ENCODE data around the gene RPS21. TPM values are rescaled to one million over a fixed set of nuclear protein-coding genes. Genes with fewer than 3 reads are reported as not detected.

The RPS21 gene
- total RNA-seq, 2 experiments from 2014 or later, result 1,751 to 1,764 TPM

DNA sequence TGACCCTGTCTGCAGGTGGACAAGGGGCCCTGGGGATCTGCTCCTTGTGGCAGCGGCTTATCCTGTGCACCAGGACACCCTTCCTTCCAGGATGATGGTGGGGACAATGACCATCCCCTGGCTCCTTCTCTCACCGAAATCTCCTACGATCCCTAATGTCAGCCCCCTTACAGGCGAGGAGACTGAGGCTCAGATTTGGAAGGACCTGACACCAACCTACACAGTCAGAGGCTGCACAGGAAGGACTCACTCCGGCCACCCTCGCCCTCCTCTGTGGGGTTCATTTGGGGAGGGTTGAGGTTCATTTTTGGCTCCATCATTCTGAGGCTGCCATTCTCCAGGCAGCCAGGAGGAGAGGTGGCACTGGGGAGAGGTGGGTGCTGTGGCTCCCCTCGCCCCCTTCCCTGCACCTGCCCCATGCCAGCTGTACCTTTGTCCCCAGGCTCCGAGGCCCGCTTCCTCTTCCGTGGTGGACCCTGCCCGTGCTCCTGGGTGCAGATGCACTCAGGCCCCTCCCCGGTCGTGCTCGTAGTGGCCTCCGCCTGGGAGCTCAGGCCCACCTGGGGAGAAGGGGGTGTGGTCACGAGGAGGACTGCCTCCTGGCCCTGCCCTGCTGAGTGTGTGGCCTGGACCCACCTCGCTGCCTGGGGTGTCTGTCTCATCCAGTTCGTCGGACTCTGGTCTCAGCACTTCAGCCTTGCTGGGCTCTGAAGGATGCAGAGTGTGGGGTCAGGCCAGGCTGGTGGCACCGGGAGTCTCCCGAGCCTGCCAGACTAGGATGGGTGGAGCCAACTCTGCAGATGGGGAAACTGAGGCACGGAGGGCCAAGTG lies 25.5 kb downstream of the RPS21 start:
- no peak for DNase-seq
- Mint-ChIP-seq H3K4me1 (peaks cover 15% of the 10 kb centered on the region), H3K27ac (no peak overlapping the region), H3K9me3 (no peaks in the 10 kb centered on the region), H3K36me3 (ENCODE audit: low read depth) (no peaks in the 10 kb centered on the region), H3K27me3 (no peaks in the 10 kb centered on the region), H3K4me3 (no peak overlapping the region)
- POLR2A ChIA-PET, result no interaction called here
- CTCF ChIA-PET, result no interaction called here

DNA sequence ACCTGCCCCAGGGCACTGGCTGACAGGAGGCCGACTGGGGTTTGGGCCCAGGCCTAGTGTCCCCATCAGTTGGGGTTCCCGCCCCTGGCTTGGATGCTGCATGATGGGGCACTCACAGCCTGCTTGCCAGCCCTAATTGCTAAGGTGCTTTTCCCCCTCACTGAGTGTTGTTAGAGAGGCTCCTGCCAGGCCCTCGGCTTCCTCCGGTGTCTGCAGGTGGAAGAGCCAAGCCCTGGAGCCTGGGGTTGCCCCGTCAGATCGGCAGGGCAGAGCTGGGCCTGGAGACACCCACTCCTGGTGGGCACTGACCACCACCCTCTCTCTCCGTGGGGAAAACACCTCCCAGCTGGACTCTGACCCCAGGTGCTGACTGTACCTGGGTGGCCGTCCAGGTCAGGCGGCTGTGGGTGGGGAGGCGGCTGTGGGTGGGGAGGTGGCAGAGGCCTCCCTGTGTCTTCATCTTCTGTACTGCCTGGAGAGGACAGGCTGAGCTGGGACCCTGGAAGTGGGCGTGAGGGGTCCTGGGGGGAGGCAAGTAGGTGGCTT lies 26.2 kb downstream of the RPS21 start:
- H3K4me1 Mint-ChIP-seq, result peaks cover 10% of the 10 kb centered on the region
- CTCF ChIA-PET, result no interaction called here
- H3K9me3 Mint-ChIP-seq, result no peaks in the 10 kb centered on the region
- no peak overlapping the region for H3K4me3 Mint-ChIP-seq
- H3K27me3 Mint-ChIP-seq, result no peaks in the 10 kb centered on the region
- H3K36me3 Mint-ChIP-seq (ENCODE audit: low read depth), result no peaks in the 10 kb centered on the region
- POLR2A ChIA-PET, result no interaction called here
- H3K27ac Mint-ChIP-seq, result no peak overlapping the region
- DNase-seq, result no peak

DNA sequence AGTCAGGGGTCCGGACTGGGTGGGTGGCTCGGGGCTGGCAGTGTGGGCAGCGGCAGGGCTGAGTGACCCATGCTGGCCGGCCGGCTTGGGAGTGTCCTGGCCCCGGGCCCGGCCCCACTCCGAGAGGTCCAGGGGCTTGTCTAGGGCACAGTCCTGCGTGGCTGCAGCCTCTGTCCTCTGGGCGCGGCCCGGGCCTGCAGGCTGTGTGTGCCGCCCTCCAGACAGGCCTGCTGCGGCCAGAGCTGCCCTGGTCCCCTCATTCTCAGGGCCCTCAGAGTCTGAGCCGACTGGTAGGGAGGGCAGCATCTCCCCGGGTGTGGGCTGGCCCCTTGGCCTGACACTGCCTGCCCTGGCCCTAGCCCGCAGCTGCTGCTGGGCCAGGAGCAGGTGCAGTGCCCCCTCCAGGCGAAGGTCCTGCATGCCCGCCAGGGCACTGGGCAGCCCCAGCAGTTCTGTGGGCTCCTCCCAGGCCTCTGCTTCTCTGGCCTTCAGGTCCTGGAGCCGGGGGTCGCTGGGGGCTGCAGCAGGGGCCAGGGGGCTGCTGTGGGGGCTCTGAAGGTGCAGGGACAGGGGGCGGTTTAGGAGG lies 27.1 kb downstream of the RPS21 start:
- ChIA-PET CTCF (no interaction called here), POLR2A (no interaction called here)
- no peaks in the 10 kb centered on the region for H3K36me3 Mint-ChIP-seq (ENCODE audit: low read depth)
- H3K9me3 Mint-ChIP-seq, result no peaks in the 10 kb centered on the region
- H3K4me1 Mint-ChIP-seq, result peaks cover 10% of the 10 kb centered on the region
- H3K27ac Mint-ChIP-seq, result no peak overlapping the region
- DNase-seq, result no peak
- H3K4me3 Mint-ChIP-seq, result no peak overlapping the region
- no peaks in the 10 kb centered on the region for H3K27me3 Mint-ChIP-seq

- DNase-seq, result no peak
- Mint-ChIP-seq H3K27me3 (no peaks in the 10 kb centered on the region), H3K4me1 (no peaks in the 10 kb centered on the region), H3K27ac (no peak overlapping the region), H3K9me3 (no peaks in the 10 kb centered on the region), H3K36me3 (ENCODE audit: low read depth) (no peaks in the 10 kb centered on the region), H3K4me3 (no peak overlapping the region)
- ChIA-PET CTCF (no interaction called here), POLR2A (no interaction called here)
Observed at GRCh38 chr20:62415354-62416111, 28.6 kb downstream of the RPS21 start.

GRCh38 chr20:62416651-62417637 lies 30.0 kb downstream of the RPS21 start:
- DNase-seq, result no peak
- no peaks in the 10 kb centered on the region for H3K4me1 Mint-ChIP-seq
- H3K4me3 Mint-ChIP-seq, result no peak overlapping the region
- ChIA-PET POLR2A (no interaction called here), CTCF (no interaction called here)
- no peak overlapping the region for H3K27ac Mint-ChIP-seq
- no peaks in the 10 kb centered on the region for H3K9me3 Mint-ChIP-seq
- H3K27me3 Mint-ChIP-seq, result no peaks in the 10 kb centered on the region
- H3K36me3 Mint-ChIP-seq (ENCODE audit: low read depth), result no peaks in the 10 kb centered on the region

- ChIA-PET CTCF (no interaction called here), POLR2A (no interaction called here)
- Mint-ChIP-seq H3K27ac (no peak overlapping the region), H3K9me3 (no peaks in the 10 kb centered on the region), H3K4me1 (no peaks in the 10 kb centered on the region), H3K4me3 (no peak overlapping the region), H3K27me3 (no peaks in the 10 kb centered on the region), H3K36me3 (ENCODE audit: low read depth) (no peaks in the 10 kb centered on the region)
- no peak for DNase-seq
Observed at GRCh38 chr20:62417981-62418708, 31.2 kb downstream of the RPS21 start.

GRCh38 chr20:62418709-62419487 lies 32.0 kb downstream of the RPS21 start:
- H3K27ac Mint-ChIP-seq, result no peak overlapping the region
- ChIA-PET CTCF (no interaction called here), POLR2A (no interaction called here)
- no peak overlapping the region for H3K4me3 Mint-ChIP-seq
- H3K4me1 Mint-ChIP-seq, result no peaks in the 10 kb centered on the region
- no peaks in the 10 kb centered on the region for H3K36me3 Mint-ChIP-seq (ENCODE audit: low read depth)
- H3K27me3 Mint-ChIP-seq, result no peaks in the 10 kb centered on the region
- H3K9me3 Mint-ChIP-seq, result no peaks in the 10 kb centered on the region
- no peak for DNase-seq

DNA sequence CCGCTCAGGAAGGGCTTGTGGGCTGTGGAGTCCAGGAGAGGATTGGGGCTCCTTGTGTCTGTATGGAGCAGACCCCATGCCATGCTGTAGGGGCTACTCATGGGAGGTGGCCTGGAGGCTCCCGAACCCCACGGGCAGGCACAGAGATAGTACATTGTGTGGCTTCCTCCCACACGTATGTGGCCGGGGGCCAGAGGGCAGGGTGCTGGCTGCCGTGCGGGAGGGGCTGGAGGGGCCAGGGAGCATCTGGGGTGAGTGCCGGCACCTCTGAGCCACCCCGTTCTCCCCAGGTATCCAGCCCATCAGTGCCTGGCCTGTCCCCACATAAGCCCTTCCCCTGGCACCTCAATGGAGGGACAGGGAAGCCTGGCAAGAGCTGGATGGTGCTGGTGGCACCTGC lies 32.9 kb downstream of the RPS21 start:
- no peaks in the 10 kb centered on the region for H3K36me3 Mint-ChIP-seq (ENCODE audit: low read depth)
- H3K4me1 Mint-ChIP-seq, result no peaks in the 10 kb centered on the region
- H3K27ac Mint-ChIP-seq, result no peak overlapping the region
- ChIA-PET CTCF (no interaction called here), POLR2A (no interaction called here)
- no peaks in the 10 kb centered on the region for H3K27me3 Mint-ChIP-seq
- H3K9me3 Mint-ChIP-seq, result no peaks in the 10 kb centered on the region
- H3K4me3 Mint-ChIP-seq, result no peak overlapping the region
- no peak for DNase-seq

DNA sequence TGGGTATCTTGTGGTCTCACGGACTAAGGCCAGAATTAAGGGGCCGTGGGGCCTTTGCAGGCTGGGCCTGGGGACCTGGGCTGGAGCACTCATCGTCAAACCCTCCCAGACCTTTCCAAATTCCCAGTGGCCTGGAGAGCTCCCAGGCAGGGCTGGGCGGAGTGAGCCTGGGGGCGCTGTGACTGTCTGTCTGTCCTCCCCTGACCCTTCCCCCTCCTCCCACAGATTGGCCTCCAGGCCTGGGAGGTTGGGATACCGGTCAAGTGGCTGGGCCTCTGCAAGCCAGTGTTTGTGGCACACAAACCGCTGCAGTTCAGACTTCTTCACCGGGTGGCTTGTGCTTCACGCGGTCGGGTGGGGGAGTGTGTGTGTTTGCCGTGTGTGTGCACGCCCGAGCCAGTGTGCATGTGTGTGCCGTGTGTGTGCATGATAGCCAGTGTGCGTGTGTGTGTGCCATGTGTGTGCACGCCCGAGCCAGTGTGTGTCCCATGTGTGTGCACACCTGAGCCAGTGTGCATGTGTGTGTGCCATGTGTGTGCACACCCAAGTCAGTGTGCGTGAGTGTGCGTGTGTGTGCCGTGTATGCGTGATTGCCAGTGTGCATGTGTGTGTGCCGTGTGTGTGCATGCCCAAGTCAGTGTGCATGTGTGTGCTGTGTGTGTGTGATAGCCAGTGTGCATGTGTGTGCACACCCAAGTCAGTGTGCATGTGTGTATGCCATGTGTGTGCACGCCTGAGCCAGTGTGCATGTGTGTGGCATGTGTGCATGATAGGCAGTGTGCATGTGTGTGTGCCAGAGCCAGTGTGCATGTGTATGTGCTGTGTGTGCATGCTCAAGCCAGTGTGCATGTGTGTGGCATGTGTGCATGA lies 34.2 kb downstream of the RPS21 start:
- ChIA-PET CTCF (no interaction called here), POLR2A (no interaction called here)
- no peaks in the 10 kb centered on the region for H3K4me1 Mint-ChIP-seq
- DNase-seq, result no peak
- H3K27ac Mint-ChIP-seq, result no peak overlapping the region
- no peaks in the 10 kb centered on the region for H3K36me3 Mint-ChIP-seq (ENCODE audit: low read depth)
- H3K27me3 Mint-ChIP-seq, result no peaks in the 10 kb centered on the region
- H3K9me3 Mint-ChIP-seq, result no peaks in the 10 kb centered on the region
- no peak overlapping the region for H3K4me3 Mint-ChIP-seq

GRCh38 chr20:62421716-62421990 lies 34.8 kb downstream of the RPS21 start:
- Mint-ChIP-seq H3K4me1 (no peaks in the 10 kb centered on the region), H3K36me3 (ENCODE audit: low read depth) (no peaks in the 10 kb centered on the region), H3K27ac (no peak overlapping the region), H3K9me3 (no peaks in the 10 kb centered on the region), H3K27me3 (no peaks in the 10 kb centered on the region), H3K4me3 (no peak overlapping the region)
- DNase-seq, result no peak
- CTCF ChIA-PET, result no interaction called here
- POLR2A ChIA-PET, result no interaction called here

DNA sequence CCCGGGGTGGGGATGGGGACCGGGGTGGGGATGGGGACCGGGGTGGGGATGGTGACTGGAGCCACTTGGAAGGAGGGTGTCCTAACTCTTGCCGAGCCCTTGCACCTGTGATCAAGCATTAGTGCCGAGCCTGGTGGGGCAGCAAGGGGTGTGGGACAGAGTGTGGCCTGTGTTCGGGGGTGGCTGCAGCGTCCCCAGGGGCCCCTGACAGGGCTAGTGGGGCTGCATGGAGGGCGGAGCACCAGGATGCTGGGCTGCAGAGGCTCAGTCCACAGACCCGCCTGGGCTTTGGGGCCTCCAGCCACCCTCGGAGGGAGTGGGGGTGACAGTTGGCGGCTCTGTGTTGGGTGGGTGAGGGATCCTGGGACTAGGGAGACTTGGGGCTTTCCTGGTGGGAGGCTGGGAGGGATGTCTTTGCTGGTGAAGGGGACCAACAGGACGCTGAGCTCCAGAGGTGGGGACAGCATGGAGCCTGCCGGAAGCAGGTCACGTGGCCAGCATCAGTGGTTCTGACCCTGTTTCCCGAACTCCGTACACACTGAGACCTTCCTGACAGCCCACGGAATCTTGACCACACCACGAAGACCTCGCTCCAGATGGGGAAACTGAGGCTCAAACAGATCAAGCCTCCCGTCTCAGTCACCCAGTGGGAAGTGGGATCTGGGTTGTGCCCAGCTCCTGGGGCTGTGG lies 35.9 kb downstream of the RPS21 start:
- no peaks in the 10 kb centered on the region for H3K4me1 Mint-ChIP-seq
- no peak for DNase-seq
- H3K27ac Mint-ChIP-seq, result no peak overlapping the region
- ChIA-PET CTCF (no interaction called here), POLR2A (no interaction called here)
- H3K27me3 Mint-ChIP-seq, result no peaks in the 10 kb centered on the region
- H3K9me3 Mint-ChIP-seq, result no peaks in the 10 kb centered on the region
- no peaks in the 10 kb centered on the region for H3K36me3 Mint-ChIP-seq (ENCODE audit: low read depth)
- H3K4me3 Mint-ChIP-seq, result no peak overlapping the region
